HepG2 (cell line): Measurements from ENCODE around the gene NEURL1. TPM values are rescaled to one million over a fixed set of nuclear protein-coding genes. Genes with fewer than 3 reads are reported as not detected.

Experiments
- ATAC-seq: fragments of 200-7000 bp; cut with Tn5 transposase; 3 replicates; pipeline ENCODE4 v1.9.1; 2020; ENCODE audit warnings: mild to moderate bottlenecking, moderate library complexity
- BruUV-seq: library from RNA; stranded (reverse); fragments of 400-500 nt; replicated peaks from 2 replicates; lab custom pipeline; 2021; lab: Mats Ljungman, UMichigan
- CTCF ChIA-PET: fragments of 300-600 bp; formaldehyde crosslinking; extraction: SDS; loops from one replicate; lab custom pipeline; 2021; ENCODE audit warnings: low total read pairs, inconsistent platforms, low intra/inter-chr PET ratio; lab: Yijun Ruan, JAX
- POLR2A ChIA-PET: fragments of 350-600 bp; sonication (Branson Sonifier 250); formaldehyde crosslinking; loops from one replicate; lab custom pipeline; 2020; ENCODE audit warnings: antibody characterized with exemption, inconsistent platforms; lab: Yijun Ruan, JAX
- DNase-seq: peaks from one replicate; pipeline ENCODE4 v3.0.0-alpha.2; 2015; ENCODE audit warnings: low spot score
- FAIRE-seq: peaks from 3 replicates; lab custom pipeline; 2011; peaks lifted over from hg19 to GRCh38; lab: Jason Lieb, UNC
- H2AFZ ChIP-seq: one replicate; pipeline ENCODE4 v1.6.1; 2011; ENCODE audit warnings: low read length, inconsistent platforms
- H3K27ac ChIP-seq: fragments of 300-600 bp; 3 replicates; pipeline ENCODE4 v1.8.0; 2011; ENCODE audit warnings: mixed run types, mild to moderate bottlenecking, mixed read lengths, low read length, inconsistent platforms; ENCODE audit not compliant: insufficient read depth; ENCODE audit errors: extremely low read length
- H3K27me3 ChIP-seq, 2 experiments: fragments of 200-600 bp in 1 of 2; 2 replicates in 1 of 2; 3 replicates in 1 of 2; pipeline versions ENCODE4 v1.6.0 to v1.8.0; 2011; ENCODE audit warnings: low read length in 2 of 2, mild to moderate bottlenecking in 2 of 2, moderate library complexity in 2 of 2, inconsistent platforms in 1 of 2; ENCODE audit not compliant: insufficient read depth in 2 of 2, control insufficient read depth in 1 of 2
- H3K36me3 ChIP-seq, 2 experiments: fragments of 200-600 bp in 1 of 2; replicated peaks in 1 of 2; 2 replicates in 1 of 2; 3 replicates in 1 of 2; pipeline versions ENCODE4 v1.5.1 to v1.8.0; 2011; ENCODE audit warnings: low read length in 2 of 2, inconsistent platforms in 1 of 2; ENCODE audit not compliant: insufficient read depth in 2 of 2, control insufficient read depth in 1 of 2
- H3K4me1 ChIP-seq: 2 replicates; pipeline ENCODE4 v1.5.1; 2012; ENCODE audit warnings: low read length, inconsistent platforms; ENCODE audit not compliant: insufficient read depth
- H3K4me2 ChIP-seq: 2 replicates; pipeline ENCODE4 v1.6.0; 2011; ENCODE audit warnings: low read depth, low read length, inconsistent platforms
- H3K4me3 ChIP-seq, 3 experiments: fragments of 200-600 bp in 1 of 3; sonication (generic), shearing (Covaris generic) in 1 of 3; replicated peaks in 1 of 3; 2 replicates each; pipeline ENCODE4 v1.5.1; 2011 to 2016; ENCODE audit warnings: low read length in 3 of 3, inconsistent platforms in 2 of 3, low read depth in 2 of 3, mild to moderate bottlenecking in 2 of 3, control low read depth in 1 of 3, mixed read lengths in 1 of 3; ENCODE audit not compliant: insufficient read depth in 1 of 3
- H3K79me2 ChIP-seq: one replicate; pipeline ENCODE4 v1.6.1; 2011; ENCODE audit warnings: low read length, inconsistent platforms; ENCODE audit not compliant: insufficient read depth
- H3K9ac ChIP-seq: 2 replicates; pipeline ENCODE4 v1.6.0; 2011; ENCODE audit warnings: mild to moderate bottlenecking, low read depth, low read length, inconsistent platforms; ENCODE audit not compliant: insufficient read depth
- H3K9me3 ChIP-seq: 2 replicates; pipeline ENCODE4 v1.5.1; 2012; ENCODE audit warnings: mild to moderate bottlenecking, low read length
- H4K20me1 ChIP-seq: 2 replicates; pipeline ENCODE4 v1.6.0; 2011; ENCODE audit warnings: inconsistent platforms, mild to moderate bottlenecking, low read length, moderate library complexity; ENCODE audit not compliant: insufficient read depth
- BATF2 ChIP-seq: sonication (generic); formaldehyde crosslinking; IDR thresholded peaks from 2 replicates; pipeline ENCODE4 v1.8.0; 2022; ENCODE audit warnings: mild to moderate bottlenecking, missing genetic modification reagents, moderate library complexity
- GPBP1L1 ChIP-seq: sonication (generic); formaldehyde crosslinking; IDR thresholded peaks from 2 replicates; pipeline ENCODE4 v1.5.0; 2020; ENCODE audit warnings: mild to moderate bottlenecking, missing genetic modification reagents
- SOX6 ChIP-seq, 2 experiments: fragments of 450-650 bp in 1 of 2; sonication (generic) in 1 of 2; formaldehyde crosslinking in 1 of 2; IDR thresholded peaks; 2 replicates each; pipeline versions ENCODE4 v1.4.0 to v1.6.1; 2017 to 2020; ENCODE audit warnings: antibody characterized with exemption in 1 of 2, mild to moderate bottlenecking in 1 of 2, missing genetic modification reagents in 1 of 2
- TAF15 ChIP-seq: fragments of 200-400 bp; formaldehyde crosslinking; IDR thresholded peaks from one replicate; pipeline ENCODE4 v1.6.1; 2018; ENCODE audit warnings: mild to moderate bottlenecking, low read depth, low read length; ENCODE audit not compliant: poor library complexity, severe bottlenecking
- ZBTB49 ChIP-seq: sonication (generic); formaldehyde crosslinking; IDR thresholded peaks from 2 replicates; pipeline ENCODE4 v1.4.0; 2020; ENCODE audit warnings: missing genetic modification reagents, borderline replicate concordance
- ZFP36 ChIP-seq: fragments of 150-350 bp; IDR thresholded peaks from 2 replicates; pipeline ENCODE4 v1.6.1; 2018; ENCODE audit warnings: borderline replicate concordance, low read length, low read depth; ENCODE audit not compliant: partially characterized antibody
- ZNF160 ChIP-seq: sonication (generic); formaldehyde crosslinking; IDR thresholded peaks from 2 replicates; pipeline ENCODE4 v1.8.0; 2022; ENCODE audit warnings: mild to moderate bottlenecking, inconsistent platforms, missing genetic modification reagents
- ZNF549 ChIP-seq: sonication (generic); formaldehyde crosslinking; IDR thresholded peaks from 2 replicates; pipeline ENCODE4 v1.5.0; 2020; ENCODE audit warnings: missing genetic modification reagents
- ZNF660 ChIP-seq: sonication (generic); formaldehyde crosslinking; IDR thresholded peaks from 2 replicates; pipeline ENCODE4 v1.5.1; 2020; ENCODE audit warnings: mild to moderate bottlenecking, low read depth, missing genetic modification reagents, borderline replicate concordance
- ZNF746 ChIP-seq: sonication (generic); formaldehyde crosslinking; IDR thresholded peaks from 2 replicates; pipeline ENCODE4 v1.8.0; 2022; ENCODE audit warnings: mild to moderate bottlenecking, missing genetic modification reagents
- ZSCAN25 ChIP-seq: sonication (generic); formaldehyde crosslinking; IDR thresholded peaks from 2 replicates; pipeline ENCODE4 v1.8.0; 2022; ENCODE audit warnings: mild to moderate bottlenecking, missing genetic modification reagents
- WGBS: methylation state at CpG from one replicate; pipeline ENCODE4 v1.1.6; 2017; ENCODE audit warnings: low lambda C conversion rate; 5-methylcytosine and 5-hydroxymethylcytosine counted together
- in situ Hi-C: cut with HindIII; loops from 2 replicates; pipeline ENCODE4 v1.10.0; 2017; ENCODE audit warnings: low pct_unique_long_range_greater_than_20kb; ENCODE audit not compliant: extremely low pct_ligation_motif_present
- intact Hi-C: fragments of 100-400 bp; cut with micrococcal nuclease; formaldehyde crosslinking; loops from one replicate; pipeline ENCODE4 v1.10.0; 2022; ENCODE audit not compliant: unreplicated experiment
- polyA plus RNA-seq, 8 experiments: library from polyadenylated mRNA; depleted of rRNA in 3 of 8; stranded (reverse) in 7 of 8; unstranded in 1 of 8; fragments of >200 nt; fragmentation: Illumina TruSeq in 4 of 8; extraction: Trizol in 4 of 8; gene quantifications; 2 replicates each; pipeline versions ENCODE4 v1.2.1 to v1.2.3, GENCODE V29; 2011 to 2016; ENCODE audit warnings: low read depth in 4 of 8, missing spikeins in 1 of 8, mixed read lengths in 1 of 8; ENCODE audit not compliant: insufficient read depth in 1 of 8
- total RNA-seq, 5 experiments: library from RNA; depleted of rRNA; stranded (reverse); fragments of >200 nt; fragmentation: Illumina TruSeq; extraction: Trizol; gene quantifications; 2 replicates each; pipeline ENCODE4 v1.2.3, GENCODE V29; 2016; ENCODE audit warnings: low read depth in 1 of 5

Gene NEURL1
- total and polyA plus RNA-seq, 2 of the 13 experiments (the other 11 are each of a cell fraction or from before 2014, with no cell fraction given) = not detected

GRCh38 chr10:103445366-103445765 lies 48.1 kb upstream of the NEURL1 start:
- Histone ChIP-seq H2AFZ (no peak overlapping the region), H3K4me3 (no peak overlapping the region), H4K20me1 (no peaks in the 10 kb centered on the region), H3K9ac (no peak overlapping the region), H3K4me1 (no peaks in the 10 kb centered on the region), H3K27ac (no peak overlapping the region), H3K4me2 (no peak overlapping the region), H3K27me3 (no peaks in the 10 kb centered on the region), H3K36me3 (peaks cover 33 to 55% of the 10 kb centered on the region in 2 experiments; a peak in 4 of 5 replicates), H3K9me3 (no peaks in the 10 kb centered on the region), H3K79me2 (no peaks in the 10 kb centered on the region)
- ATAC-seq (no peak), FAIRE-seq (no peak), DNase-seq (no peak)
- WGBS = 96% methylated on average over 6 of the region's 9 CpGs
- in situ Hi-C loops = no loop called here
- POLR2A ChIA-PET = no interaction called here
- no TSS peak for BruUV-seq
- CTCF ChIA-PET = no interaction called here
- intact Hi-C loops = no loop called here
- TF ChIP-seq ZNF549 (CRISPR knock-in tag) = no peak
- TF ChIP-seq GPBP1L1 (CRISPR knock-in tag) = no peak
- no peak for TF ChIP-seq ZNF746
- no peak for TF ChIP-seq ZFP36
- no peak for TF ChIP-seq ZBTB49 (CRISPR knock-in tag)
- TF ChIP-seq TAF15 = no peak
- no peak for TF ChIP-seq ZSCAN25 (CRISPR knock-in tag)
- TF ChIP-seq ZNF660 (CRISPR knock-in tag) = no peak
- TF ChIP-seq BATF2 (CRISPR knock-in tag) = no peak
- TF ChIP-seq SOX6 (IDR thresholded peaks at IDR 0.05) = no peak
- TF ChIP-seq SOX6 (CRISPR knock-in tag; IDR thresholded peaks at IDR 0.05) = no peak
- TF ChIP-seq ZNF160 (CRISPR knock-in tag) = no peak
